CD4-positive, alpha-beta T cell (primary cell): ENCODE data around the gene SH3RF2. TPM values are rescaled to one million over a fixed set of nuclear protein-coding genes. Genes with fewer than 3 reads are reported as not detected.

Experiments used
- ATAC-seq: fragments of 200-7000 bp; cut with Tn5 transposase; one replicate; pipeline ENCODE4 v1.10.0; 2022; ENCODE audit warnings: mild to moderate bottlenecking; ENCODE audit not compliant: poor library complexity
- CTCF ChIA-PET: fragments of 350-600 bp; sonication (Branson Sonifier 250); formaldehyde crosslinking; loops from one replicate; lab custom pipeline; 2021; ENCODE audit warnings: antibody characterized with exemption, inconsistent platforms; lab: Charles Lee
- POLR2A ChIA-PET: fragments of 350-600 bp; sonication (Branson Sonifier 250); formaldehyde crosslinking; loops from one replicate; lab custom pipeline; 2021; ENCODE audit warnings: antibody characterized with exemption, inconsistent platforms; lab: Charles Lee
- DNase-seq, 14 experiments: peaks; one replicate each; pipeline ENCODE4 v3.0.0-alpha.2; 2013 to 2020; ENCODE audit warnings: mixed read lengths in 2 of 14
- H3K27ac ChIP-seq, 2 donors: one replicate each; pipeline versions ENCODE4 v1.5.1 to v1.7.0; 2013; ENCODE audit warnings: low read length in 2 of 2, low read depth in 1 of 2, mild to moderate bottlenecking in 1 of 2
- H3K27me3 ChIP-seq, 2 experiments: 1 replicate in 1 of 2; 2 replicates in 1 of 2; pipeline versions ENCODE4 v1.6.1 to v1.7.0; 2013; ENCODE audit warnings: low read length in 2 of 2, control low read depth in 1 of 2, mild to moderate bottlenecking in 1 of 2, moderate library complexity in 1 of 2; ENCODE audit not compliant: insufficient read depth in 2 of 2, control insufficient read depth in 1 of 2
- H3K36me3 ChIP-seq: one replicate; pipeline ENCODE4 v1.6.1; 2013; ENCODE audit warnings: low read length, control low read depth; ENCODE audit not compliant: insufficient read depth
- H3K4me1 ChIP-seq: one replicate; pipeline ENCODE4 v1.6.1; 2013; ENCODE audit warnings: low read length, control low read depth; ENCODE audit not compliant: insufficient read depth
- H3K4me3 ChIP-seq: one replicate; pipeline ENCODE4 v1.5.1; 2013; ENCODE audit warnings: mild to moderate bottlenecking, low read length, moderate library complexity
- H3K9me3 ChIP-seq, 2 experiments: 1 replicate in 1 of 2; 2 replicates in 1 of 2; pipeline versions ENCODE4 v1.6.1 to v1.7.0; 2013; ENCODE audit warnings: low read length in 2 of 2, mild to moderate bottlenecking in 2 of 2, control low read depth in 1 of 2, moderate library complexity in 1 of 2; ENCODE audit not compliant: control insufficient read depth in 1 of 2, insufficient read depth in 1 of 2
- H3K27ac Mint-ChIP-seq: one replicate; pipeline ENCODE4 v1.8.0; 2020; ENCODE audit warnings: mixed read lengths
- H3K27me3 Mint-ChIP-seq: one replicate; pipeline ENCODE4 v1.8.0; 2021; ENCODE audit warnings: mixed read lengths
- H3K36me3 Mint-ChIP-seq: one replicate; pipeline ENCODE4 v1.8.0; 2021; ENCODE audit warnings: low read depth, mixed read lengths
- H3K4me1 Mint-ChIP-seq: one replicate; pipeline ENCODE4 v1.8.0; 2021; ENCODE audit warnings: low read depth, mixed read lengths
- H3K4me3 Mint-ChIP-seq: one replicate; pipeline ENCODE4 v1.8.0; 2020; ENCODE audit warnings: mild to moderate bottlenecking, mixed read lengths
- H3K9me3 Mint-ChIP-seq: one replicate; pipeline ENCODE4 v1.8.0; 2020; ENCODE audit warnings: mixed read lengths
- CTCF ChIP-seq: fragments of 200-600 bp; IDR thresholded peaks from one replicate; pipeline ENCODE4 v1.8.0; 2022; ENCODE audit warnings: antibody characterized with exemption, mild to moderate bottlenecking
- intact Hi-C, 2 experiments: fragments of 100-400 bp; cut with DNase I in 1 of 2; cut with micrococcal nuclease in 1 of 2; formaldehyde crosslinking; loops; one replicate each; pipeline versions ENCODE4 v1.15.1 to v1.9.0; 2023 to 2025; cut with DNase I, micrococcal nuclease
- total RNA-seq, 174 experiments: library from RNA in 2 of 174; stranded (reverse) in 2 of 174; gene quantifications; one replicate each; pipeline ENCODE4 v1.2.3 and lab custom pipeline; 2021 to 2026

The SH3RF2 gene
- total RNA-seq, 2 experiments from 2014 or later = 0.11 to 0.42 TPM

- Histone ChIP-seq H3K27ac (no peak overlapping the region), H3K9me3 (no peaks in the 10 kb centered on the region), H3K27me3 (no peaks in the 10 kb centered on the region), H3K36me3 (no peaks in the 10 kb centered on the region), H3K4me3 (no peak overlapping the region), H3K4me1 (no peaks in the 10 kb centered on the region)
- ChIA-PET POLR2A (no interaction called here), CTCF (no interaction called here)
- Mint-ChIP-seq H3K27ac (no peak overlapping the region), H3K4me1 (no peaks in the 10 kb centered on the region), H3K4me3 (no peak overlapping the region), H3K9me3 (no peaks in the 10 kb centered on the region), H3K27me3 (no peaks in the 10 kb centered on the region), H3K36me3 (no peaks in the 10 kb centered on the region)
- TF ChIP-seq CTCF = no peak
- DNase-seq (no peak), ATAC-seq (no peak)
- intact Hi-C loops = no loop called here
These were observed 44.3 kb downstream of the SH3RF2 start for GRCh38 chr5:145980718-145981117.

GRCh38 chr5:145981589-145982571 is 45.5 kb downstream of the SH3RF2 start:
- Mint-ChIP-seq H3K4me3 (no peak overlapping the region), H3K4me1 (no peaks in the 10 kb centered on the region), H3K27me3 (peaks cover 2% of the 10 kb centered on the region), H3K9me3 (no peaks in the 10 kb centered on the region), H3K36me3 (no peaks in the 10 kb centered on the region), H3K27ac (no peak overlapping the region)
- intact Hi-C loops = no loop called here
- Histone ChIP-seq H3K9me3 (no peaks in the 10 kb centered on the region), H3K27me3 (no peaks in the 10 kb centered on the region), H3K4me3 (no peak overlapping the region), H3K4me1 (no peaks in the 10 kb centered on the region), H3K27ac (no peak overlapping the region), H3K36me3 (no peaks in the 10 kb centered on the region)
- no peak for ATAC-seq
- TF ChIP-seq CTCF = no peak
- no peak for DNase-seq
- CTCF ChIA-PET = no interaction called here
- POLR2A ChIA-PET = no interaction called here

DNA sequence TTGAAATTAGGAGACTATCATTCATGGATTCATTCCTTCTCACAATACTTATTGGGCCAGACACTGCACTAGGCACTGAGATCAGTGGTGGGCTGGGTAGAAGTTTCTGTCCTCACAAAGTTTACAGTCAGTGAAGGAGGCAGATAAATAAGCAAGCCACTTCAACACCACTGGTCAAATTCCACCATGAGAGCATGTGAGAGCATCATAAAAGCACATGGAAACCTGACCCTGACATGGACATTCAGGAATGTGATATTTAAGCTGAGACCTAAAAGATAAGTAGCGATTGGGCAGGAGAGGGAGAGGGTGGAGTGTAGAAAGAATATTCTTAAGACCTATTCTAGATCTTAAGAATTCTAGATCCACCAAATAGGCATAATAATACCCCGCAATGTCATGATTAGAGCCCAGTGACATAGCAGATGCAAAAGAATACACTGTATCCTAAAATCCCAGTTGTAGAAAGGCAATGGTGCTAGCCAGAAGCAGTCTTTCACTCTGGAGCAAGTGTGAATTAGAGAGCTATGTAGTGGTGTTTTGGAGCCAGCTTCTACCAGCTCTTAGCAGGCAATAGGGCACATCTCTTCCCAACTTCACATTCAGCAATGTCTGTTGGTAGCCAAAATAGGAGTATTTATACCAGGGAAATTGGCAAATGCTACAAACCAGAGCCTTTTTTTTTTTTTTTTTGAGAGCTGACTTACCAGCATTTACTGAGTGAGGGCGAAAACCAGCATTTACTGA is 46.4 kb downstream of the SH3RF2 start:
- Histone ChIP-seq H3K9me3 (no peaks in the 10 kb centered on the region), H3K36me3 (no peaks in the 10 kb centered on the region), H3K4me3 (no peak overlapping the region), H3K27ac (no peak overlapping the region), H3K4me1 (no peaks in the 10 kb centered on the region), H3K27me3 (no peaks in the 10 kb centered on the region)
- ATAC-seq (no peak), DNase-seq (no peak)
- no peaks in the 10 kb centered on the region for H3K36me3 Mint-ChIP-seq
- ChIA-PET POLR2A (no interaction called here), CTCF (no interaction called here)
- no peak overlapping the region for H3K4me3 Mint-ChIP-seq
- intact Hi-C loops = no loop called here
- no peak for TF ChIP-seq CTCF
- no peak overlapping the region for H3K27ac Mint-ChIP-seq
- no peaks in the 10 kb centered on the region for H3K9me3 Mint-ChIP-seq
- H3K27me3 Mint-ChIP-seq = peaks cover 10% of the 10 kb centered on the region
- no peaks in the 10 kb centered on the region for H3K4me1 Mint-ChIP-seq
